HepG2 (cell line): Measurements from ENCODE around the gene AHSG. TPM values are rescaled to one million over a fixed set of nuclear protein-coding genes. Genes with fewer than 3 reads are reported as not detected.

Source experiments
- CTCF ChIP-seq: sonication (generic); formaldehyde crosslinking; IDR thresholded peaks from 2 replicates; pipeline ENCODE4 v1.5.0; 2020; ENCODE audit warnings: mild to moderate bottlenecking, missing genetic modification reagents, moderate library complexity
- ERF ChIP-seq: IDR thresholded peaks from 2 replicates; pipeline ENCODE4 v1.6.1; 2018; ENCODE audit warnings: missing biosample characterization, missing genetic modification reagents
- FOXJ3 ChIP-seq: sonication (generic); formaldehyde crosslinking; IDR thresholded peaks from 2 replicates; pipeline ENCODE4 v1.4.0; 2020; ENCODE audit warnings: missing genetic modification reagents, mild to moderate bottlenecking, borderline replicate concordance
- KLF16 ChIP-seq, 2 experiments: sonication (generic) in 1 of 2; formaldehyde crosslinking in 1 of 2; IDR thresholded peaks; 2 replicates each; pipeline versions ENCODE4 v1.6.1 to v1.8.0; 2016 to 2023; ENCODE audit warnings: missing genetic modification reagents in 2 of 2, missing compliant biosample characterization in 1 of 2
- KLF6 ChIP-seq: IDR thresholded peaks from 2 replicates; pipeline ENCODE4 v1.8.0; 2016; ENCODE audit warnings: missing biosample characterization, missing genetic modification reagents
- NAIF1 ChIP-seq: sonication (generic); formaldehyde crosslinking; IDR thresholded peaks from 2 replicates; pipeline ENCODE4 v1.5.0; 2020; ENCODE audit warnings: mild to moderate bottlenecking, missing genetic modification reagents, borderline replicate concordance
- PCBP1 ChIP-seq: fragments of 200-400 bp; formaldehyde crosslinking; IDR thresholded peaks from 2 replicates; pipeline ENCODE4 v1.6.1; 2017; ENCODE audit warnings: mild to moderate bottlenecking, low read depth, low read length, borderline replicate concordance
- SNAPC4 ChIP-seq: sonication (generic); formaldehyde crosslinking; IDR thresholded peaks from 2 replicates; pipeline ENCODE4 v1.4.0; 2020; ENCODE audit warnings: mild to moderate bottlenecking, missing genetic modification reagents
- SRSF1 ChIP-seq: fragments of 200-400 bp; formaldehyde crosslinking; optimal IDR thresholded peaks from 2 replicates; pipeline ENCODE3; 2017; ENCODE audit warnings: mild to moderate bottlenecking, low read depth, low read length, moderate library complexity
- TFAP4 ChIP-seq: sonication (generic); IDR thresholded peaks from 2 replicates; pipeline ENCODE4 v1.6.1; 2016; ENCODE audit warnings: low read depth, borderline replicate concordance
- ZFP36 ChIP-seq: fragments of 150-350 bp; IDR thresholded peaks from 2 replicates; pipeline ENCODE4 v1.6.1; 2018; ENCODE audit warnings: borderline replicate concordance, low read length, low read depth; ENCODE audit not compliant: partially characterized antibody
- ZFP90 ChIP-seq: sonication (generic); formaldehyde crosslinking; IDR thresholded peaks from 2 replicates; pipeline ENCODE4 v1.8.0; 2022; ENCODE audit warnings: missing genetic modification reagents, mild to moderate bottlenecking, inconsistent platforms, borderline replicate concordance
- ZIK1 ChIP-seq: sonication (generic); formaldehyde crosslinking; IDR thresholded peaks from 2 replicates; pipeline ENCODE4 v1.5.0; 2020; ENCODE audit warnings: mild to moderate bottlenecking, low read depth, missing genetic modification reagents, borderline replicate concordance
- ZNF441 ChIP-seq: sonication (generic); formaldehyde crosslinking; IDR thresholded peaks from 2 replicates; pipeline ENCODE4 v1.7.0; 2021; ENCODE audit warnings: missing genetic modification reagents, borderline replicate concordance
- ZNF878 ChIP-seq: sonication (generic); formaldehyde crosslinking; IDR thresholded peaks from 2 replicates; pipeline ENCODE4 v1.8.1; 2023; ENCODE audit warnings: mild to moderate bottlenecking, missing genetic modification reagents, moderate library complexity
- ZSCAN31 ChIP-seq: sonication (generic); formaldehyde crosslinking; IDR thresholded peaks from 2 replicates; pipeline ENCODE4 v1.5.0; 2020; ENCODE audit warnings: low read depth, mild to moderate bottlenecking, missing genetic modification reagents
- polyA plus RNA-seq, 8 experiments: library from polyadenylated mRNA; depleted of rRNA in 3 of 8; stranded (reverse) in 7 of 8; unstranded in 1 of 8; fragments of >200 nt; fragmentation: Illumina TruSeq in 4 of 8; extraction: Trizol in 4 of 8; gene quantifications; 2 replicates each; pipeline versions ENCODE4 v1.2.1 to v1.2.3, GENCODE V29; 2011 to 2016; ENCODE audit warnings: low read depth in 4 of 8, missing spikeins in 1 of 8, mixed read lengths in 1 of 8; ENCODE audit not compliant: insufficient read depth in 1 of 8
- total RNA-seq, 5 experiments: library from RNA; depleted of rRNA; stranded (reverse); fragments of >200 nt; fragmentation: Illumina TruSeq; extraction: Trizol; gene quantifications; 2 replicates each; pipeline ENCODE4 v1.2.3, GENCODE V29; 2016; ENCODE audit warnings: low read depth in 1 of 5
- TF ChIP-seq, protein P1 (sequence below): IDR thresholded peaks from 2 replicates; pipeline ENCODE4 v1.6.1; 2016; ENCODE audit warnings: mild to moderate bottlenecking

AHSG gene
- total and polyA plus RNA-seq, 2 of the 13 experiments (the other 11 are each of a cell fraction or from before 2014, with no cell fraction given): 2,043 to 19,152 TPM

DNA sequence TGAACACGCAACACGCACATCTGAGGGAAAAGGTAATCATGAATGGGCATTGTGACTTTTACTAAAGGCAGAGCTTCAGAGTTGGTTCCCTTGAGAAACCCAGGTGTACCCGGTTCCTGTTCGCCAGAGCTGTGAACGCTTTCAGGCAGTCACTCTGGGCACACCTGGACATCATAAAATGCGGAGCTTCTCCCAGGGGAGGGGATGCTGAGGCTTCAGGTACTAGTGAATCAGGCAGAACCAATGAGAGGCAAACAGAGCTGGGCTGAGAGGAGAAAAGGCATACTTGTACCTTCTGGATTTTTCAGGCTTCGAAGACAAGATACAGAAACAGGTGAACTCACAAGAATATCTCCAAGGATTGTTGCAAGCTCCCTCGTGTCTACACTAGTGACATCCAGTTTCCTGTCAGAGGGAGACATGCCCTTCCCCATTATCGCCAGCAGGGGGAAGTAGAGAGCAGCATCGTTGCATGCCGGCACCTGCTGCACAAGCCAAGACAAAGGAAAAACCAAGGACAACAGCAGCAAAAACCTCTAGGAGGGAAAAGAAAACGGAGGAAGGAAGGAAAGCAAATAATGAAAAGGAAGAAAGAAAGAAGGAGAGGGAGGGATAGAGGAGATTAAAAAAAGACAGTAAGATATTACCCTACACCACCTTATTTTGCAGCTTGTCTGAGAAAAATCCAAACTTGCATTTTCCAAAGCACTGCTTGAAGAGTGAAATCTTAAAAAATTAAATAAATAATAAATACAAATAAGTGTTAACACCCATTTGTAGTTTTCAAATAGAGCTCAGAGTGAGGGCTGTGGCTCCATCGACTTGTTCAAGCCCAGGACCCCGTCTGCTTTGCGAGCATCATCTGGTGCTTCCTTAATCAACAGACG lies 2.0 kb downstream of the AHSG start (continued):
- TF ChIP-seq TFAP4 (no peak), PCBP1 (no peak), ZNF441 (CRISPR knock-in tag) (no peak), KLF16 (CRISPR knock-in tag; IDR thresholded peaks at IDR 0.05) (peak in 1 of 2 experiments; percentile 23; a peak in 1 of 4 replicates), SNAPC4 (CRISPR knock-in tag) (no peak), SRSF1 (no peak), ZFP36 (no peak), ZIK1 (CRISPR knock-in tag) (peak; percentile 58; the same call in 1 of the 2 replicates), KLF6 (CRISPR knock-in tag) (no peak), FOXJ3 (CRISPR knock-in tag) (no peak), ERF (CRISPR knock-in tag) (no peak), CTCF (CRISPR knock-in tag) (peak; percentile 85), ZSCAN31 (peak; percentile 44; the same call in 1 of the 2 replicates), ZFP90 (peak; percentile 4; the same call in 1 of the 2 replicates), NAIF1 (CRISPR knock-in tag) (0 out of 2 replicates have a peak, but pooled peaks have one; percentile 60), ZNF878 (CRISPR knock-in tag) (peak; percentile 72)
- TF ChIP-seq, protein P1, sequence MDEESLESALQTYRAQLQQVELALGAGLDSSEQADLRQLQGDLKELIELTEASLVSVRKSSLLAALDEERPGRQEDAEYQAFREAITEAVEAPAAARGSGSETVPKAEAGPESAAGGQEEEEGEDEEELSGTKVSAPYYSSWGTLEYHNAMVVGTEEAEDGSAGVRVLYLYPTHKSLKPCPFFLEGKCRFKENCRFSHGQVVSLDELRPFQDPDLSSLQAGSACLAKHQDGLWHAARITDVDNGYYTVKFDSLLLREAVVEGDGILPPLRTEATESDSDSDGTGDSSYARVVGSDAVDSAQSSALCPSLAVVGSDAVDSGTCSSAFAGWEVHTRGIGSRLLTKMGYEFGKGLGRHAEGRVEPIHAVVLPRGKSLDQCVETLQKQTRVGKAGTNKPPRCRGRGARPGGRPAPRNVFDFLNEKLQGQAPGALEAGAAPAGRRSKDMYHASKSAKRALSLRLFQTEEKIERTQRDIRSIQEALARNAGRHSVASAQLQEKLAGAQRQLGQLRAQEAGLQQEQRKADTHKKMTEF (CRISPR knock-in tag): 0 out of 2 replicates have a peak, but pooled peaks have one; percentile 7
